ENCODE data around the gene KLF17.

Gene KLF17, protein sequence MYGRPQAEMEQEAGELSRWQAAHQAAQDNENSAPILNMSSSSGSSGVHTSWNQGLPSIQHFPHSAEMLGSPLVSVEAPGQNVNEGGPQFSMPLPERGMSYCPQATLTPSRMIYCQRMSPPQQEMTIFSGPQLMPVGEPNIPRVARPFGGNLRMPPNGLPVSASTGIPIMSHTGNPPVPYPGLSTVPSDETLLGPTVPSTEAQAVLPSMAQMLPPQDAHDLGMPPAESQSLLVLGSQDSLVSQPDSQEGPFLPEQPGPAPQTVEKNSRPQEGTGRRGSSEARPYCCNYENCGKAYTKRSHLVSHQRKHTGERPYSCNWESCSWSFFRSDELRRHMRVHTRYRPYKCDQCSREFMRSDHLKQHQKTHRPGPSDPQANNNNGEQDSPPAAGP

DNA sequence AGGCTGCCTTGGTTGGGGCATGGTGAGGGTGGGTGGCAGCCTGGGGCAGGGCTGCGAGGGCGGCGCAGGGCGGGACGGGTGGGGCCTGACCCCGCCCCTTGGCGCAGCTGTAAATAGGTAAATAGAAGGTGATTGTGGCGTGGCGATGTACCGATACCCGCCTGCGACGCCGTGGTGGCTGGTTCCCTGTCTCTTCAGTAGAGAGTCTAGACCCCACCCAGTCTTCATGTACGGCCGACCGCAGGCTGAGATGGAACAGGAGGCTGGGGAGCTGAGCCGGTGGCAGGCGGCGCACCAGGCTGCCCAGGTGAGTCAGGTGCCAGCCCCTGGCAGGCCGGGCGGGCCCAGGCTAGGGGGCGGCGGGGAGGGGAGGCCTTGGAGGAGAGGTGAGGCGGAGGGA, at the start of gene KLF17:
Gene KLF17 (plus strand): TSS at position 140 of the 400 bp plus-strand sequence. CDS start 87 bp downstream, at position 227.
- DNase-seq (ENCODE audit: low spot score) = no peak

DNA sequence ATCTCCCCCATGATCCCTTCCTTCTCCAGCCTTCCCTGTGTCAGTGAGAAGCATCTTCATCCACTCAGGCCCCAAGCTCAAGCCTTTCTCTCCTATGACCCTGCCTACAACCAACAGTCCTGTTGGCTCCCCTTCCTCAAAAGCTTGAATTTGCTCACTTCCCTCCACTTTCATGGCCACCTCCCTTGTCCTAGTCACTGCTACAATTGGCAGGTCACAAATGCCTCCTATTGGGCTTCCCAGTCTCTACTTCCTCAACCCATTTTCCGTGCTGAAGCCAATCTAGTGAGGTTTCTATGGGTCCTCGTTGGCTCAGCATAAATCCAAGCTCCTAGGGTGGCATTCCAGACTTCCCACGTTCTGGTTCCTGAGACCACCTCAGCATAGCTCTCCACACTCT, 47.2 kb upstream of the KLF17 start:
- DNase-seq (ENCODE audit: low spot score) = no peak

DNA sequence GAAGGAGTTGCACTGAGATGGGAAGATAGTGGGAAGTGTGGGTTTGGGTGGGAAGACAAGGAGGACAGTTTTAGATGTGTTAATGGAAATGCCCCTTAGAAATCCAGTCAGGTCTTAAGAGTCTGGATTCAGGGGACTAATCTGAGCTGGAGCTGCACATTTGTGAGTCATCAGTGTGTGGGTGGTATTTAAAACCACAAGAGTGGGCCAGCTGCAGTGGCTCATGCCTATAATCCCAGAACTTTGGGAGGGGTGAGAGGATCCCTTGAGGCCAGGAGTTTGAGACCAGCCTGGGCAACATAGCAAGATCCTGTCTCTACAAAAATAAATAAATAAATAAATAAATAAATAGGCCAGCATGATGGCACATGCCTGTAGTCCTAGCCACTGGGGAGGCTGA, 46.4 kb upstream of the KLF17 start:
- DNase-seq (ENCODE audit: low spot score) = no peak

DNA sequence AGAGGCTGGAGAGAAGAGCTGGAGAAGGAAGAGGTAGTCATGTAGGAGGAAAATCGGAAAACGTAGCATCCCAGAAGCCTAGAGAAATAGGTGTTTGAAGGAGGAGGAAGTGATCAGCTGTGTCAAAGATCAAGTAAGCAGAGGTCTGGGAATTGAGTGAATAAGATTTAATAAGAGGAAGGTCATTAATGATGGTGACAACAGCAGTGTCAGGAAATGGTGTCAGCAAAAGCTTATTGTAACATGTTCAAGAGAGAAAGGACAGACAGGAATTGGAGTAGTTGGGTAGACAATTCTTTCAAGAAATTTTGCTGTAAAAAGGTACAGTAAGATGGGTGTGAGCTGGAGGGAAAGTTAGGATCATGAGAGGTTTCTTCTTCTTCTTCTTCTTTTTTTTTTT, 45.8 kb upstream of the KLF17 start:
- no peak for DNase-seq (ENCODE audit: low spot score)

GRCh38 chr1:44073528-44073927, 45.1 kb upstream of the KLF17 start:
- DNase-seq (ENCODE audit: low spot score) = no peak

- no peak for DNase-seq (ENCODE audit: low spot score)
Measured at GRCh38 chr1:44074415-44074814, 44.2 kb upstream of the KLF17 start.

- no peak for DNase-seq (ENCODE audit: low spot score)
Measured at GRCh38 chr1:44076066-44076465, 42.6 kb upstream of the KLF17 start.

GRCh38 chr1:44077421-44077820, 41.2 kb upstream of the KLF17 start:
- no peak for DNase-seq (ENCODE audit: low spot score)

DNA sequence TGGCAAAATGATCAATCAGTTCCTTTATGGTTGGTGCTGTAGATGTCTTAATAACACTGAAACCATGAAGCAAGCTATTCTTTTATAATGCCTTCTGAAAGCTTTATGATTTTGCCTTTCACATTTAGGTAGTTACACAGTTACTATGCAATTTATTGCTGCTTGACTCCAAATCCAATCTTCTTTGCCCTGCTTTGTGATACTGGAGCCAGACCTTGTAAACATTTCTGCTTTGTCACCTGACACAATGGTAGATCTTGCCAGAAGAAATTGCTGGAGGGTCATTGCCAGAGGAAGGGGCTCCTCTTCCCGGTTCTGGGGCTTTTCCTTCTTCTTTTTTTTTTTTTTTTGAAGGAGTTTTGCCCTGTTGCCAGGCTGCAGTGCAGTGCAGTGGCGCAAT, 40.5 kb upstream of the KLF17 start:
- DNase-seq (ENCODE audit: low spot score) = no peak

- DNase-seq (ENCODE audit: low spot score) = no peak
Measured at GRCh38 chr1:44079566-44079965, 39.1 kb upstream of the KLF17 start.

DNA sequence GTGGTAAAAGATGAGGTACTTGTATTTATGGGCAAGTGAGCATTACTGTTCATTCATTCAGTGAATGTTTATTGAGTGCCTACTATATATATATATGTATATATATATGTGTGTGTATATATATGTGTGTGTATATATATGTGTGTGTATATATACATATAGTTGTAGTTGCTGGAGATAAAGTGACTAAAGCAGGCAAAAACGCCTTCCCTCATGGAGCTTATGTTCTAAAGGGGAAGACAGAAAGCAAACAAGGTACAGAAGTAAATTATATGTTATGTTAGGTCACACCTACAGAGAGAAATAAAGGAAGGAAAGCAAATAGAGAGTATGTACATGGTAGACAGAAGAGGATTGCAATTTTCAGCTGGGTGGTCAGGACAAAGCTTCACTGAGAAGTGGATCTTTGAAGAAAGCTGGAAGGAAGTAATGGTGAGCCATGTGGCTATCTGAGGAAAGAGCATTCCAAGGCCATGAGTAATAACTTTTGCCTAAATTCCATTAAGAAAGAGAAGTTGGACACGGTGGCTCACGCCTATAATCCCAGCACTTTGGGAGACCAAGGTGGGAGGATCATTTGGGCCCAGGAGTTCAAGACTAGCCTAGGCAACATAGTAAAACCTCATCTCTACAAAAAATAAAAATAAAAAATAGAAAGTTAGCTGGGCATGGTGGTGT, 33.5 kb upstream of the KLF17 start:
- DNase-seq (ENCODE audit: low spot score) = no peak

GRCh38 chr1:44086692-44087474, 31.7 kb upstream of the KLF17 start:
- no peak for DNase-seq (ENCODE audit: low spot score)

GRCh38 chr1:44089371-44090048, 29.1 kb upstream of the KLF17 start:
- DNase-seq (ENCODE audit: low spot score) = no peak

- no peak for DNase-seq (ENCODE audit: low spot score)
Measured at GRCh38 chr1:44090429-44091252, 28.0 kb upstream of the KLF17 start.

DNA sequence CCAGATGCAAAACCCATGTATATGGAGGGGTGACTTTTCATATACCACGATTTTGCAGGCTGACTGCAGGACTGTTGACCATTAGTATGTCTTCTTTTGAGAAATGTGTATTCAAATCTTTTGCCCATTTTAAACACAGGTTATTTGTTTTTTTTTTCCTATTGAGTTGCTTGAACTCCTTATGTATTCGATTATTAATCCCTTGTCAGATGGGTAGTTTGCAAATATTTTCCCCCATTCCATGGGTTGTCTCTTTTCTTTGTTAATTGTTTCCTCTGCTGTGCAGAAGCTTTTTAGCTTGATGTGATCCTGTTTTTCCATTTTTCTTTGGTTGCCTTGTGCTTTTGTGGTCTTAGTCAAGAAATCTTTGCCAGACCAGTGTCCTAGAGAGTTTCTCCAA, 24.6 kb upstream of the KLF17 start:
- DNase-seq (ENCODE audit: low spot score) = no peak

- DNase-seq (ENCODE audit: low spot score) = no peak
Measured at GRCh38 chr1:44100183-44100868, 18.3 kb upstream of the KLF17 start.

GRCh38 chr1:44101328-44101727, 17.3 kb upstream of the KLF17 start:
- no peak for DNase-seq (ENCODE audit: low spot score)

DNA sequence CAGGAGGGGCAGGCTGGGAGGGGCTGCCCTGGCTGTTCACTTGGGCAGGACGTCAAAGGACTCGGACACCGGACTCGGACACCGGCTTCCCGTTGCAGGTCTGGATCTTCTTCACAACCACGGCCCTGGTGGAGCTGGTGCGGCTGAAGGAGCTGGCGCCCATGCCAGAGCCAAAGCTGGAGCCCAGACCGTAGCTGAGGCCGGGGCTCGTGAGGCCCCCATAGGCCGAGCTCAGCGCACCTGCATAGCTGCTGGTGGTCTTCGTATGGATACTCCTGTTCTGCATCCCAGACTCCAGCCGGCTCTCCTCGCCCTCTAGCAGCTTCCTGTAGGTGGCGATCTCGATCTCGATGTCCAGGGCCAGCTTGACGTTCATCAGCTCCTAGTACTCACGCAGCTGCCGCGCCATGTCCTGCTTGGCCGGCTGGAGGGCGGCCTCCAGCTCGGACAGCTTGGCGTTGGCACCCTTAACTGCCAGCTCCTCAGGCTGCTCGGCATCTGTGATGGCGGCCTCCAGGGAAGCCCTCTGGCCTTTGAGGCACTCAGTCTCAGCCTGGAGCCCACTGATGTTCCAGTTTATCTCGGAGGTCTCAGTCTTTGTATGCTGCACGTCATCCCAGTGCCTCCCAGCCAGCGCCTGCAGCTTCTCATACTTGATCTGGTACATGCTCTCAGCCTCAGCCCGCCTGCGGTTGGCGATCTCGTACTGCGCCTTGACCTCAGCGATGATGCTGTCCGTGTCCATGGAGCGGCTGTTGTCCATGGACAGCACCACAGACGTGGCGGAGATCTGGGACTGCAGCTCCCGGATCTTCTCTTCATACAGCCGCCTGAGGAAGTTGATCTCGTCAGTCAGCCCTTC, 15.1 kb upstream of the KLF17 start:
- DNase-seq (ENCODE audit: low spot score) = no peak

DNA sequence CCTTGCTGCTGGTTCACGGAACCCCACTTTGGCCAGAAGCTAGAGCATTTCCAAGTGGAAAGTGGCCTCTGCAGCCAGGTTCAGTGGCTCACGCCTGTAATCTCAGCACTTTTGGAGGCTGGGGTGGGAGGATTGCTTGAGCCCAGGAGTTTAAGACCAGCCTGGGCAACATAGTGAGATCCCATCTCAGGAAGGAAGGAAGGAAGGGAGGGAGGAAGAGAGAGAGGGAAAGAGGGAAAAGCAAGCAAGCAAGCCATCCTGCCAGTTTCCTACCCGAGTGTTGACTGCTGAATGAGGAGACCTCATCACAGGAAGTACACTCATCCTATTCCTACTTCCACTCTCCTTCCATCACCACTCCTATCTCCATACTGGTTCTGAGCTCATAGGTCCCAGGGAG, 12.8 kb upstream of the KLF17 start:
- no peak for DNase-seq (ENCODE audit: low spot score)

- no peak for DNase-seq (ENCODE audit: low spot score)
Measured at GRCh38 chr1:44108241-44108640, 10.4 kb upstream of the KLF17 start.
